RPMI8226 (cell line): ENCODE measurements around the gene VPS26B.
"Not testable (repeated sequence)": the region's sequence is repeated elsewhere in the genome, so short reads cannot be mapped to it uniquely, and the experiment has no call there.

Experiments
- DNase-seq: peaks from one replicate; pipeline ENCODE4 v3.0.0-alpha.2; 2015

Gene VPS26B

GRCh38 chr11:134260983-134261382 is 36.5 kb downstream of the VPS26B start:
- DNase-seq, result no peak

GRCh38 chr11:134261626-134262488 is 37.4 kb downstream of the VPS26B start:
- peak; percentile 25 for DNase-seq

- DNase-seq, result no peak
These were observed 40.7 kb downstream of the VPS26B start for GRCh38 chr11:134264966-134265764.

- no peak for DNase-seq
These were observed 42.0 kb downstream of the VPS26B start for GRCh38 chr11:134266440-134266839.

- DNase-seq, result no peak
These were observed 42.4 kb downstream of the VPS26B start for GRCh38 chr11:134266841-134267251.

GRCh38 chr11:134267461-134267860 is 43.0 kb downstream of the VPS26B start:
- no peak for DNase-seq

- DNase-seq, result no peak
These were observed 43.5 kb downstream of the VPS26B start for GRCh38 chr11:134267966-134268365.

- peak; percentile 25 for DNase-seq
These were observed 45.8 kb downstream of the VPS26B start for GRCh38 chr11:134270250-134270714.

GRCh38 chr11:134271978-134272377 is 47.5 kb downstream of the VPS26B start:
- no peak for DNase-seq

- no peak for DNase-seq
These were observed 48.2 kb downstream of the VPS26B start for GRCh38 chr11:134272381-134273316.

- DNase-seq, result no peak
These were observed 48.8 kb downstream of the VPS26B start for GRCh38 chr11:134273317-134273712.

- no peak for DNase-seq
These were observed 50.7 kb downstream of the VPS26B start for GRCh38 chr11:134275188-134275533.

- peak; percentile 9 for DNase-seq
These were observed 51.3 kb downstream of the VPS26B start, which contains the start of gene GLB1L3 for GRCh38 chr11:134275534-134276395. Gene GLB1L3 (plus strand): TSS chr11:134276379. CDS start chr11:134276741, 362 bp downstream.

- no peak for DNase-seq
These were observed 52.1 kb downstream of the VPS26B start for GRCh38 chr11:134276396-134277182.

GRCh38 chr11:134277183-134278001 is 52.9 kb downstream of the VPS26B start:
- no peak for DNase-seq

GRCh38 chr11:134278356-134278755 is 53.9 kb downstream of the VPS26B start:
- no peak for DNase-seq

GRCh38 chr11:134281635-134282034 is 57.2 kb downstream of the VPS26B start:
- DNase-seq, result not testable (repeated sequence)

- DNase-seq, result no peak
These were observed 57.9 kb downstream of the VPS26B start for GRCh38 chr11:134282121-134283045.
